ENCODE data around the gene ABI1. TPM values are rescaled to one million over a fixed set of nuclear protein-coding genes. Genes with fewer than 3 reads are reported as not detected.

The ABI1 gene
- total RNA-seq, 1 experiment from 2014 or later: 62.5 TPM

DNA sequence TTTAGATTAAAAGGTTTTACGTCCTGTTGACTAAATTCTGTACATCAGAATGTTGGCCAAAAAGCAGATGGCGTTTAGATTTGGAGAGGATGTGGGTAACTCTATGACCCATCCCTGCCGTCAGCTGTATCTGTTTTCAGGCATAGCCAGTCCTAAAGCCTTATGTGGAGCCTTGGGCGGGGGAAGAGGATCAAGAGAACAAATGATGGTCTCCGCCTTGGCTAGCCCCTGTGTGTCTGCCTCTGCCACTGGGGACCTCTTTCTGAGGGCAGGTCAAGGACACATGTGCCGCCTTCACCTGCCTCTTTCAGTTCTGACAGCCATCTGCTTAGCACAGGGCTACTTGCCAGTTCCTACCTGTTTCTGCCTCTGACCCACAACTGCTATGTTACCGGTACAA lies 139.2 kb downstream of the ABI1 start:
- no peak overlapping the region for H3K4me3 ChIP-seq
- no peak for DNase-seq (ENCODE audit: low read depth in 1 of 2, low spot score in 2 of 2)
- H3K36me3 ChIP-seq: peaks cover 38% of the 10 kb centered on the region
- H3K9me3 ChIP-seq (replicated peaks): no peaks in the 10 kb centered on the region
- 0 out of 2 replicates have a peak, but pooled peaks cover 4% of the 10 kb centered on the region for H3K4me1 ChIP-seq (replicated peaks)
- no peak overlapping the region for H3K27ac ChIP-seq
- H3K27me3 ChIP-seq (replicated peaks): no peaks in the 10 kb centered on the region

DNA sequence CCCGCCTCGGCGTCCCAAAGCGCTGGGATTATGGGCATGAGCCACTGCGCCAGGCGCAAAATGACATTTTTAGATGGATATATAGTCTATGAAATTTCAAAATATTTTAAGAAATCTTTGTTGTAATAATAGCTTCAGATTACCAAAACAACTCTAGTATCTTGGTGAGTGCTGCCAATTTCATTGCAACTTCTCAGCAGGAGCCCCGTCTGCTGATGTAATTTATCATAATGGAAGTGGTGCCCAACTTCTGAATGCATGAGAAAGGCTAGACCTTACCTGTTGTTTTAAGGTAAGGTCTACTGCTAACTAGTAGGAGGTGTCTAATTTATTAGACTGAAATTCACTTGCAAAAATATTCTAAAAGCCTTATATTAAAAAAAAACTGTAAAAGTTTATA lies 143.3 kb downstream of the ABI1 start:
- Histone ChIP-seq H3K27ac (no peak overlapping the region), H3K4me1 (replicated peaks) (no peaks in the 10 kb centered on the region), H3K9me3 (replicated peaks) (no peaks in the 10 kb centered on the region), H3K27me3 (replicated peaks) (no peaks in the 10 kb centered on the region), H3K4me3 (no peak overlapping the region), H3K36me3 (peaks cover 22% of the 10 kb centered on the region)
- no peak for DNase-seq (ENCODE audit: low read depth in 1 of 2, low spot score in 2 of 2)

DNA sequence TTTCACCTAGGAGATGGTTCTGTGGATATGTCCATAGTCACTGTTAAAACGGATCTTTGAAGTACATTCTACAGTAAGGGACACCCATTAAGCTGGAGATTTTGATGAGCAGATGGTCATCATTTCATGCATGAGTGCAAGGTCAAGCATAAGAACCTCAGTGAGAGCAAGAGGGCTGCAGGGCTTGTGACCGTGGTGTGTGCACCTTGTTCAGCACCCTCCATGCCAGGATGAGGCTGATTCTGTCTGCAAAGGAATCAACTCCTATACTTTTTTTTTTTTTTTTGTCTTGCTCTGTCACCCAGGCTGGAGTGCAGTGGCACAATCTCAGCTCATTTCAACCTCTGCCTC lies 145.6 kb downstream of the ABI1 start:
- Histone ChIP-seq H3K27me3 (replicated peaks) (no peaks in the 10 kb centered on the region), H3K4me1 (replicated peaks) (no peaks in the 10 kb centered on the region), H3K4me3 (no peak overlapping the region), H3K9me3 (replicated peaks) (no peaks in the 10 kb centered on the region), H3K27ac (no peak overlapping the region), H3K36me3 (peaks cover 16% of the 10 kb centered on the region)
- DNase-seq (ENCODE audit: low read depth in 1 of 2, low spot score in 2 of 2): no peak

DNA sequence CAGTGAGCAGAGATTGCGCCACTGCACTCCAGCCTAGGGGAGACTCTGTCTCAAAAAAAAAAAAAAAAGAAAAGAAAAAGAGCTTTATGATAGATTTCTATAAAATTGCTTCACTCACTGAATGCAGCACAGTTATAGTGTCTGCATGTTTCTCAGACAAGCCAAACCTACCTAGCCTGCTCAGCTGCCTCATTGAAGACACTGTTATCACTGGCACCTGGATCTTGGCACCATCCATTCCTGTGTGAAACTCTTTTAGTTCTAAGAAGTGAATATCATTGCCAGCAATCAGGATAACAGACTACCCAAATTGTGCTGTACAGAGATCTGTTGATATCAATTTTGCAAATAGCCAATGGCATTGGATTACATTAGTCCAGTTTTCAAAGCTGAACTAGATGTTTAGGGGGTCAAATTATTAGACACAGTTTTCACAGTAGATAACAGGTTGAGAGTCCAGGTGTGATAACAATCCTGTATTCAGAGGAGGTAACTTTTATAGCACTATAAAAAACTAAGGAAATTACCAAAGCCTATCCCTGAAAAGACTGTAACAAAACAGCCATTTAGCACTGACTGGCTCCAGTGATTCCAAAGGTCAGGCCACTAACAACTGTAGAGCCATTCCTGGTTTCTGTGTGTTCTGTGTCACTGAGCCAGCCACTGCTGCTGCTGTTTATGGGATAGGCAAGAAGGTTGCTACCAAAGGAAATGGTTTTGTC lies 146.2 kb downstream of the ABI1 start:
- Histone ChIP-seq H3K36me3 (peaks cover 18% of the 10 kb centered on the region), H3K4me1 (replicated peaks) (no peaks in the 10 kb centered on the region), H3K9me3 (replicated peaks) (no peaks in the 10 kb centered on the region), H3K27me3 (replicated peaks) (no peaks in the 10 kb centered on the region), H3K27ac (no peak overlapping the region), H3K4me3 (no peak overlapping the region)
- DNase-seq (ENCODE audit: low read depth in 1 of 2, low spot score in 2 of 2): no peak

DNA sequence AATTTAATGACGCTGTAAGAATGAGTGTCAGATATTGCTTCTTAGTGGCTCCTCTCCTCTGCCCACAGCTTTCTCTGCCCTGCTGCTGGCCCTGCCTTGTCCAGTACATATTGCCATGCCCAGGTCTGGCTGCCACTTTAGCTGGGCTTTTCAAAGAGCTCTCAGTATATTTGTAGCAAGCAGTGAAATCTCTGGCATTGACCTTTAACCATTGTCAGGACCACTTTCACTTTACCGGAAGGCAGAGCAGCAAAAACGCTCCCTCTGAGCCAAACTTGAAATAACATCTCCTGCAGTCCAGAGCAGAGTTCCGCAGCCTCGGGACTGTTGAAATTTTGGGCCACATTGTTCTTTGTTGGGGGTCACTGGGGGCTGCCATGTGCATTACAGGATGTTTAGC lies 149.4 kb downstream of the ABI1 start:
- Histone ChIP-seq H3K4me3 (no peak overlapping the region), H3K27ac (no peak overlapping the region), H3K36me3 (peaks cover 34% of the 10 kb centered on the region), H3K9me3 (replicated peaks) (no peaks in the 10 kb centered on the region), H3K27me3 (replicated peaks) (no peaks in the 10 kb centered on the region), H3K4me1 (replicated peaks) (no peaks in the 10 kb centered on the region)
- no peak for DNase-seq (ENCODE audit: low read depth in 1 of 2, low spot score in 2 of 2)

DNA sequence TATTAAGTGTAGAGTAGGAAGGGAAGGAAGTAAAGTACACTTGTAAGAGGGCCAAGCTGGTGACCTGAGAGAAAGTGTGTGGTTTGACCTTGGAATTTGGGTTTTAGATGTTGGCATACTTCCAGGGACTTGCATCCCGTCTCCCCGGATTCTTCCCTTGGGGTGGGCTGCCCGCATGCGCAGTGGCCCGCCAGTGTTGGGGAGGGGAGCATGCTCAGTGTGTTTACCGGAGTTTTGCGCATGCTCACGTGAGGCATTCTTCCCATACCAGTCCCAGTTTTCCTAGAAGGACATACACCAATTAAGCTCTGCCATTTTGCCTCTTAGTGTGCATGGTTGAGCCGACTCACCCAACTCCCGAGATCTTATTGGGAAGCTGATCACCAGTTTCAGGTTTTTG lies 153.8 kb downstream of the ABI1 start:
- H3K27me3 ChIP-seq (replicated peaks): no peaks in the 10 kb centered on the region
- no peak for DNase-seq (ENCODE audit: low read depth in 1 of 2, low spot score in 2 of 2)
- no peaks in the 10 kb centered on the region for H3K4me1 ChIP-seq (replicated peaks)
- no peaks in the 10 kb centered on the region for H3K9me3 ChIP-seq (replicated peaks)
- no peak overlapping the region for H3K27ac ChIP-seq
- no peak overlapping the region for H3K4me3 ChIP-seq
- peaks cover 54% of the 10 kb centered on the region for H3K36me3 ChIP-seq

DNA sequence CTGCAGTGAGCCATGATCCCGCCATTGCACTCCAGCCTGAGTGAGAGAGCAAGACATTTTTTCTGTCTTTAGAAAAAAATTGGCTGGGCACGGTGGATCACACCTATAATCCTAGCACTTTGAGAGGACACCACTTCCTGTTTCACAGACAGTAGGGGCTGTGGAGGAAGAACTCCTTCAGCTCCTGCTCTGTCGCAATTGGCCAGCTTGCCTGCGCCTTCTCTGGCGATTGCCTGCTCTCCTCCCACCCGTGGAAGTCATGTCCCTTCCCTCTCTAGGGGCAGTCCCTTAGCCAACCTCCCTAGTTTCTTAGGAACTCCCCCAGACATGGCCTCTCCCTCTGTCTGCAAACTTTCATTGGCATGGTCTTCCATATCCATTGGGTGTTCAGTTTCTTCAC lies 154.6 kb downstream of the ABI1 start:
- no peak overlapping the region for H3K27ac ChIP-seq
- DNase-seq (ENCODE audit: low read depth in 1 of 2, low spot score in 2 of 2): no peak
- H3K36me3 ChIP-seq: peaks cover 50% of the 10 kb centered on the region
- H3K9me3 ChIP-seq (replicated peaks): no peaks in the 10 kb centered on the region
- no peak overlapping the region for H3K4me3 ChIP-seq
- H3K27me3 ChIP-seq (replicated peaks): no peaks in the 10 kb centered on the region
- H3K4me1 ChIP-seq (replicated peaks): no peaks in the 10 kb centered on the region

DNA sequence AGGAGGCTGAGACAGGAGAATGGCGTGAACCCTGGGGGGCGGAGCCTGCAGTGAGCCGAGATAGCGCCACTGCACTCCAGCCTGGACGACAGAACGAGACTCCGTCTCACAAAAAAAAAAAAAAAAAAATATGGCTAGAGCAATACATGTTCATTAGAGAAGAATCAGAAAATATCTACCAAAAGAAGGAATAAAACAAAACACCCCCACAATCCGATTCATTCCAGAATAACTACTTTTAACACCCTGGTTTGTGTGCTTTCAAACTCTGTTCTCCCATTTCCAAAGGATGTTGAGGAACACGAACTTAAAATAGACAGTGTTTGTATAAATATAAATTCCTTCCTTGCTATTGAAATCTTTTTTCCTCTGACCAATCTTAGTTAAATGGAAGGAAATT lies 156.8 kb downstream of the ABI1 start:
- H3K9me3 ChIP-seq (replicated peaks): no peaks in the 10 kb centered on the region
- H3K36me3 ChIP-seq: peaks cover 46% of the 10 kb centered on the region
- no peak for DNase-seq (ENCODE audit: low read depth in 1 of 2, low spot score in 2 of 2)
- no peaks in the 10 kb centered on the region for H3K4me1 ChIP-seq (replicated peaks)
- H3K4me3 ChIP-seq: no peak overlapping the region
- no peaks in the 10 kb centered on the region for H3K27me3 ChIP-seq (replicated peaks)
- no peak overlapping the region for H3K27ac ChIP-seq

DNA sequence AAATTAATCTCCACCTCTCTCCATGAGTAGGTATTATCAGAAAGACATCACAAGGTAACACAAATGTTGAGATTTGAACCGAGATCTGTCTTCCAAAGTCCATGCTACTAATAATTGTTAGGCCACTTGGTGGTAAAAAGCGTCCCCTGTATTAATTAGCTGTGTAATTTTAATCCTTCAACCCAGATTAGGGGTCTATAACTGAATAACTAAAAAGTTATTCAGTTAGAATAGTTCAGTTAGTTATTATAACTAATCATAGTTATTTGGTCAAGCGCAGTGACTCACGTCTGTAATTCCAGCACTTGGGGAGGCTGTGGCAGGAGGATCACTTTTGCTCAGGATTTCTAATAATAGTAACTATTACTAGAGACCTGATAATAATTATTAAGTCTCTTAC lies 157.7 kb downstream of the ABI1 start:
- Histone ChIP-seq H3K27me3 (replicated peaks) (no peaks in the 10 kb centered on the region), H3K9me3 (replicated peaks) (no peaks in the 10 kb centered on the region), H3K27ac (no peak overlapping the region), H3K4me1 (replicated peaks) (peaks cover 4% of the 10 kb centered on the region), H3K36me3 (peaks cover 41% of the 10 kb centered on the region), H3K4me3 (no peak overlapping the region)
- no peak for DNase-seq (ENCODE audit: low read depth in 1 of 2, low spot score in 2 of 2)

DNA sequence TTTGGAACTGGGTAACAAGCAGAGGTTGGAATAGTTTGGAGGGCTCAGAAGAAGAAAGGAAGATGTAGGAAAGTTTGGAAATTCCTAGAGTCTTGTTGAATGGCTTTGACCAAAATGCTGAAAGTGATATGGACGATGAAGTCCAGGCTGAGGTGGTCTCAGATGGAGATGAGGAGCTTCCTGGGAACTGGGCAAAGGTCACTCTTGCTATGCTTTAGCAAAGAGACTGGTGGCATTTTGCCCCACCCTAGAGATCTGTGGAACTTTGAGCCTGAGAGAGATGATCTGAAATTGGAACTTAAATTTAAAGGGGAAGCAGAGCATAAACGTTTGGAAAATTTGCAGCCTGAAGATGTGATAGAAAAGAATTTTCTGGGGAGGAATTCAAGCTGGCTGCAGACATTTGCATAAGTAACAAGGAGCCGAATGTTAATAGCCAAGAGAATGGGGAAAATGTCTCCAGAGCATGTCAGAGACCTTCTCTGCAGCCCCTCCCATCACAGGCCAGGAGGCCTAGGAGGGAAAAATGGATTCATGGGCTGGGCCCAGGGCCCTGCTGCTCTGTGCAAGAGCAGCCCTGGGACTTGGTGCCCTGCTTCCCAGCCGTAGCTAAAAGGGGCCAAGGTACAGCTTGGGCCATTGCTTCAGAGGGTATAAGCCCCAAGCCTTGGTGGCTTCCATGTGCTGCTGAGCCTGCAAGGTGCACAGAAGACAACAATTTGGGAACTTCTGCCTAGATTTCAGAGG lies 159.7 kb downstream of the ABI1 start:
- Histone ChIP-seq H3K4me3 (no peak overlapping the region), H3K4me1 (replicated peaks) (peaks cover 7% of the 10 kb centered on the region), H3K27ac (no peak overlapping the region), H3K27me3 (replicated peaks) (no peaks in the 10 kb centered on the region), H3K9me3 (replicated peaks) (no peaks in the 10 kb centered on the region), H3K36me3 (peaks cover 28% of the 10 kb centered on the region)
- no peak for DNase-seq (ENCODE audit: low read depth in 1 of 2, low spot score in 2 of 2)

DNA sequence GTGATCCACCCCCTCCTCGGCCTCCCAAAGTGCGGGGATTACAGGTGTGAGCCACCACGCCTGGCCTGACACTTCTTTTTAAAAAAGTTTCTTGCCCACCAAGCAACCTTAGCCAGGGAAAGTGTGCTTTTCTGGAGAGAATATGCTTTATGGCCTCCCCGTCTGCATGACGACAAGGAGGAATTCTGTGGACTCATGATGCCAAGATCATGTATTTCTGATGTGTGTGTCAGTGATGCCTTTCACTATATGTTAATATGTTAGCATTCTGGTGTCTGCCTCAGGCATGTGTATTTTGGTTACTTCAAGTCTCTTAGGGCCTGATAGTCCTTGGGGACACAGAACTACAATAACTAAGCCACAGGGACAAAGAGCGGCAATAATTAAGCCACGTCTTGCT lies 161.1 kb downstream of the ABI1 start:
- Histone ChIP-seq H3K36me3 (peaks cover 19% of the 10 kb centered on the region), H3K4me3 (no peak overlapping the region), H3K4me1 (replicated peaks) (peaks cover 7% of the 10 kb centered on the region), H3K9me3 (replicated peaks) (no peaks in the 10 kb centered on the region), H3K27ac (no peak overlapping the region), H3K27me3 (replicated peaks) (no peaks in the 10 kb centered on the region)
- no peak for DNase-seq (ENCODE audit: low read depth in 1 of 2, low spot score in 2 of 2)

DNA sequence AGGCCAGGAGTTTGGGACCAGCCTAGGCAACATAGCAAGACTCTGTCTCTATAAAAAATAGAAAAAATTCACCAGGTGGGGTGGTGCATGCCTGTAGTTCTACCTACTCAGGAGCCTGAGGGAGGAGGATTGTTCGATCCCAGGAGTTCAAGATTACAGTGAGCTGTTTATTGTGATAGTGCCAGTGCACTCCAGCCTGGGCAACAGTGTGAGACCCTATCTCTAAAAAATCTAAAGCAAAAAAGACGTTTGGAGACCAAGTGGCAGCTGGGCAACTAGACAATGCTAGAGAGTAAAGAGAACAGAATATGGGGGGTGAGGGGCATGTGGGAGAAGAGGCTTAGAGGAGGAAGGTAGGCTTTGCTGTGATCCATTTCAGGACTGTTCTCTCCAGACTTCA lies 161.8 kb downstream of the ABI1 start:
- peak overlapping the region; percentile 96; the same call in 1 of the 2 replicates for H3K4me3 ChIP-seq
- H3K36me3 ChIP-seq: peaks cover 17% of the 10 kb centered on the region
- peaks cover 7% of the 10 kb centered on the region for H3K4me1 ChIP-seq (replicated peaks)
- no peak overlapping the region for H3K27ac ChIP-seq
- DNase-seq (ENCODE audit: low read depth in 1 of 2, low spot score in 2 of 2): no peak
- no peaks in the 10 kb centered on the region for H3K9me3 ChIP-seq (replicated peaks)
- no peaks in the 10 kb centered on the region for H3K27me3 ChIP-seq (replicated peaks)

DNA sequence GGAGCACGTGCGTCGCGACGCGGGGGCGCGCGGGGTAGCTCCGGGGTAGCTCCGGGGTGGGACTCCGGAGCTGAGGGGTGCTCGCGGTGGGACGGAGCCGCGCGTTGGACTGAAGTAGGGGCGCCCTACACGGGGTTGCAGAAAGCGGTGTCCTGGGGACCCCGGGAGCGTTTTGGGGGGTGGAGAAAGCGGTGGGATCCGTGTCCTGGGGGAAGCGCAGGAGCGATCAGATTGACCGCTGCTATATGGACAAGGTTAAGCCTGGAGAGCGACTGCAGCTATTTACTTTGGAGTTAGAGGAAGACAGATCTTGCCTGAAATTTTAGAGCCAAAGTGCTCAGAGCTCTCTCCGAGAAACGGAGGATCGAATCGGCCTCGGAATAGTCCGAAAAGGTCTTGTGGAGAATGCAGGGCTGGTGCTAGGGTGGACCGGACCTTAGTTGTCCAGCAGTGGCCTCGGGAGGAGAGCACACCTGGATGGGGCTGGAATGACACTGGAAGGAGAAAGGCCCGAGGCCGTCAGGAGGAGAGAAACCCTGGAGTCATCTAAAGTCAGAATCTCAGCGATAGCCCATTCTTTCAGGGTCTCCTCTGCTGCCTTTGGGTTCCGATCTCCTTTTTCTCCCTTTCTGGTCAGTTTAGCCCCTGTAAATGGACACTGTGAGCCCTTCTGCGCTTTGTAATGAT lies 162.7 kb downstream of the ABI1 start:
- DNase-seq (ENCODE audit: low read depth in 1 of 2, low spot score in 2 of 2): peak in 1 of 2 experiments; percentile 17
- Histone ChIP-seq H3K4me1 (replicated peaks) (peaks cover 7% of the 10 kb centered on the region), H3K36me3 (peaks cover 17% of the 10 kb centered on the region), H3K27ac (peak overlapping the region; percentile 77; the same call in 1 of the 2 replicates), H3K27me3 (replicated peaks) (no peaks in the 10 kb centered on the region), H3K4me3 (peak overlapping the region; percentile 96), H3K9me3 (replicated peaks) (no peaks in the 10 kb centered on the region)

All from SJSA1 (cell line).